GM21528 (cell line): ENCODE results near the gene UTP4.
A peak's percentile ranks its signal among the peaks of the same experiment; 100 is the strongest.

ENCODE experiments used
- ATAC-seq: cut with Tn5 transposase; IDR thresholded peaks from one replicate; pipeline ENCODE4 v1.9.1; 2021; ENCODE audit warnings: mild to moderate bottlenecking, moderate library complexity; ENCODE audit not compliant: unreplicated experiment, low FRiP score

The UTP4 gene

DNA sequence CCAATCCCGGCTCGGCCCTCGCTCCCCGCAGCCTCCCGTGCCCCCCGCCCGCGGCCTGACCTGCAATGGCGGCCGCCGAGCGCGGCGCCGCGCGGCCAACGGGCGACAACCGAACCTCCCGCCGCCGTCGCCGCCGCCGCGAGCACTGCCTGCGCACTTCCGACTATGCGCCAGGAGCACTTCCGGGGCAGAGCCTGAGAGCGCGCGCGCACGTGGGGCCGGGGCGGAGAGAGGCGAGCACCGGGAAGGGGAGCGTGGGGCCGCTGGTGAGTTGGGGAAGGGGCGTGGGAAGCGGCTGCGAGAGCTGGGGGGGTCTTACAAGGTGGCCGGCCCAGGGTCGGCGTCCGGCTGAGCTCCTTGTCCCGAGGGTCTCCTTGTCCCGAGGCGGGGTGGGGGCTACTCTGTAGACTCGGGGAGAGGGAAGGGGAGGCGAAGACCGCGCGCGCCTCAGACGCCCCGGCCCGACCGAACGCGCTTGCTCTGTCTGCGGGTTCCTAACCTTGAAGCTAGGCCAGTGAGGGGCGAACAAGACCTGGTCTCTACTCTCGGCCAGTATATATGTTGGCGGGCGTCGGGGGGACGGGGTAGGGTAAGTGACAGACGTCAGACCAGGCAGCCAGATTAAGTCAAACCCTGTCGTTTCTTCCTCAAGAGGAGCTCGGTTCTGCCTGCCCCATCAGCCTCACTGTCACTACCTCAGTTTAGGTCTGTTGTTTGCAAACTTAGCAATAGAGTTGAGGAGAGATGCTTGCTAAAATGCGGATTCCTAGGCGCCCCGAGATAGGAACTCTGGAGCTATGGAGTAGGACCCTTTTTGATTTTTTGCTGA, at the start of gene UTP4, which contains the start of gene CHTF8:
Gene UTP4 (plus strand): TSS at position 226 of the 829 bp plus-strand sequence. CDS start 811 bp downstream, outside the sequence.
Gene CHTF8 (minus strand): TSS at position 165 of the 829 bp plus-strand sequence. CDS start 11,130 bp downstream, outside the sequence.
- ATAC-seq = peak; percentile 87

- no peak for ATAC-seq
Observed at GRCh38 chr16:69083306-69083941, 49.0 kb upstream of the UTP4 start.

- ATAC-seq = no peak
Observed at GRCh38 chr16:69084289-69084688, 48.2 kb upstream of the UTP4 start.

- no peak for ATAC-seq
Observed at GRCh38 chr16:69085032-69085695, 47.3 kb upstream of the UTP4 start.

DNA sequence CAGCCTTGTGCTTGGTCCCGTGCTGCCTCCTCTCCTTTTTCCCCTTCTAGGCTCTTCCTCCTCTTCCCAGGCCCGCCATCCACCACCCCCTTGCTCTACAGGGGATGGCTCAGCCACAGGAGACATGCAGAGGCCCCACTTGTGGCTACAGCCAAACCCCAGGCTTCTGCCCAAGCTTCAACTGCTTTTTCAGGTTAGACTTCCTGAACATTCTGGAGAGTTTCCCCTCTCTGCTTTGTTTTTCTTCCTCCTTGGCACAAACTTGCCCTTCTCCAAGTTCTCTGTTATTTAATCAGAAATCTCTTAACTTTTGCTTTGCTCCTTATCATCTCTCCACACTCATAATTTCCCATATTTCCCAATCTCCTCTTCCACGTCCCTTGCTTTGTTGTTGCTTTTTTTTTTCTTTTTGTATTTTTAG, 45.3 kb upstream of the UTP4 start:
- no peak for ATAC-seq

GRCh38 chr16:69088684-69089083, 43.8 kb upstream of the UTP4 start:
- ATAC-seq = no peak

GRCh38 chr16:69089091-69089910, 43.1 kb upstream of the UTP4 start:
- no peak for ATAC-seq

DNA sequence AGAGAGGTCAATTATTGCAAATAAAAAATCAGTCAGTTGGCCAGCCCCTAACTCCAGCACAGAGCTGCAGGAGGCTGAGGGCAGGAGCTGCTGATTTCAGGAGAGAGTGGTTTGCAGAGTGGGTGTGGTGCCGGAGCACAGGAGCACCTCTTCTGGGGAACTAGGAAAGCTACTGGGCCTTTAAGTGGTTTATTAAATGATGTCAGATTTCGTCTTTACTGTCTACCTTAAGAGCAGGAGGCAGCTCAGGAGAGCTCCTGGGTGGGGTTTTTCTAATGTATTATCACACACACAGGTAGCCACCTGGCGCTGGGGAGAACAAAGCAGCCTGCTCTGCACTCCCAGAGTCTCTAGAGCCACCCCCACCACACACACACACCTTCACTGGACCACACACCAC, 38.5 kb upstream of the UTP4 start:
- no peak for ATAC-seq

DNA sequence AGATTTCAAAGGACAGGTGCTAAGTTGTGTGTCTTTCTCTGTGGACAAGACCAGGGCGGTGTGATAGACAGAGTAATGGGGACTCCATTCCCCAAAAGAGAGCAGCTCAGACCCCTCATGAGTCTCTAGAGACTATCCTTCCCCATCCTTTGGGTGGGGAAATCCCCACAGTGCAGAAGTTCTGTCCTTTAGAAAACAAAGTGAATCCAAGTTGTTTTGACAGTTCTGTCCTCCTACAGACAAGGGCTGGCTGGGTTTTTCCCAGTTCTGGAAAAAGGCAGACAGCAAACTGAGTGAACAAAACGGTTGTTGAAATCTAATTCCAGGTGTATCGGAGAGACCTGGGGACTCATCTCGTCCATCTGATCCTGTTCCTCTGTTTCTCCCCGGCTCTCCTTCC, 37.9 kb upstream of the UTP4 start:
- no peak for ATAC-seq

DNA sequence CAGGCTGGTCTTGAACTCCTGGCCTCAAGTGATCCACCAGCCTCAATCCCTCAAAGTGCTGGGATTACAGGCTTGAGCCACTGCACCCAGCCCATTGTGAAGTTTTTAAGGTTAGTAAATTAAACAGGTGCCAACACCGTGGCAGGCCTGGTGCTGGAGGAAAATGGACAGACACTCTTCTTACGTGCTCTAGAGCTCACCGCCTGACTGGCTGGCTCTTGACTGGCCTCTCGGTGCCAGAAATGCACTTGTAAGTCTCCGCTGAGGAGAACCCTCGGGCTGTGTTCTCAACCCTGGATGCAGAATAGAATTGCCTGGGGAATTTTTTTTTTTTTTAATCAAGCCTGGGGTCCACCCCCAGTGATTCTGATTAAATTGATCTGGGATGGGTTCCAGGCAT, 37.3 kb upstream of the UTP4 start:
- ATAC-seq = no peak

GRCh38 chr16:69100071-69100691, 32.3 kb upstream of the UTP4 start:
- no peak for ATAC-seq

- no peak for ATAC-seq
Observed at GRCh38 chr16:69105501-69106361, 26.7 kb upstream of the UTP4 start, which contains the start of gene HAS3. TSS of gene HAS3 (plus strand) at chr16:69105653. CDS start at chr16:69109396, 3,743 bp downstream.

DNA sequence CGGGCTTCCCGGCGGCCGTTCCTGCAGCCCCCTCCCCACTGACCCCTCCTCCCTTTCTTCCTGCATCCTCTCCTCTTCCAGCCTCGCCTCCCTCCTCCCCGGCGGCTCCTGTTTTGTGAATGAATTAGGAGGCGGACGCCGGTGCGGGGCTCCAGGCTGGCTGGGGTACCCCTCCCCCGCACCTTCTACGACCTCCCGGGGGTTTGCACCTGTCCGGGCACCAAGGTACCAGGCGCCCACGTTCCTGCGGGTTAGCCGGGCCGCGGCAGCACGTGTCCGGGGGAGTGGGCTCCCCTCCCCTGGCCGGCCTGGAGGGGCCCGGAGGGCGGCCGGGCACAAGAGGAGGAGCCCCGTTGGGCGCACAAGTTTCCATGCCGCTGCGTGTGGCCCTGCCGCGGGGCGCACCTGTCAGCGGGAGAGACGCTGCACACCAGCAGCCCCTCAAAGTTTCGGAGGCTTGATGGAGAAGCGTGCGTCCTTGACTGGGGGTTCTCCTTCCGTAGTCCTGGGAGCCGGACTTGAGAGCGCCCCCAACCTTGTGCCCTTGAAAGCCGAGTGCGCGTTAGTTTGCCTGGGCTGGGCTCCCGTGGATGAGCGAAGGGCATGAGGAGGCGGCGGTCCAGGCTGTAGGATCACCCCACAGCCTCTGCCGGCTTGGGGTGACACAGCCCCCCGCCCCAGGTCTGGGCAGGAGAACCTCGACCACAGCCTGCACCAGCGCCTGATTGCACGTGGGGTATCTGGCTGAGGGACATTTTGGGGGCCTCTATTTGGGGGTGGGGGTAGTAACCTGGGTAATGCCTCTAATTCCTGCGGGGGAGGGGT, 25.7 kb upstream of the UTP4 start:
- ATAC-seq = no peak

DNA sequence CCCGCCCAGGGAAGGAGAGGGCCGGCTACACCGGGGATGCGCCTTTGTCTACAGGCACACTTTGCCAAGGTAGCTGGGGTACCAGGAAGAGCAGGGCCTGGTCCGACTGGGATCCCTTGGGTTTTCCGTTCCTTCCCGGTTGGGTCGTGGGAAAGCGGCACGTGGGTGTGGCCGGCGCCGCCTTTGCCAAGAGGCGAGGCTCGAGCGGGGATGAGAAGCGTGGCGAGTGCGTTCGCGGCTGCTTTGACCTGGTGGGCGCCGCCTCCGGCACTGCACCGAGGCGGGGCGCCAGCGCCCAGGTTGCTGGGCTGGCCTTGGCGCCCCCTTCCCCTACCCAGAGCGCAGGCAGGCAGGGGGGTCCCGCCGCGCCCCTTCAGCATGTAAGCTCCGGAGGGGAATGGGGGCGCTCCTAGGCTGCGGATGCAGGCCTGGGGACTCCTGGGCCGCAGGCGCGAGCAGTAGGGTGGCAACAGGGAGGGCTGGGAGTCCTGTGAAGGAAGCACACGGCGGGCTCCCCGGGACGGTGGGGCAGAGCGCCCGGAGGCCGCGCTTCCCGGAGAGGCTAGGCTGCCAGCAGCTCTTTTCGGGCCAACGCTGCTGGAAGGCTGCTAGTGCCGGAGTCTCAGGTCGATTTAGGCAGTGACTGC, 25.0 kb upstream of the UTP4 start:
- no peak for ATAC-seq

DNA sequence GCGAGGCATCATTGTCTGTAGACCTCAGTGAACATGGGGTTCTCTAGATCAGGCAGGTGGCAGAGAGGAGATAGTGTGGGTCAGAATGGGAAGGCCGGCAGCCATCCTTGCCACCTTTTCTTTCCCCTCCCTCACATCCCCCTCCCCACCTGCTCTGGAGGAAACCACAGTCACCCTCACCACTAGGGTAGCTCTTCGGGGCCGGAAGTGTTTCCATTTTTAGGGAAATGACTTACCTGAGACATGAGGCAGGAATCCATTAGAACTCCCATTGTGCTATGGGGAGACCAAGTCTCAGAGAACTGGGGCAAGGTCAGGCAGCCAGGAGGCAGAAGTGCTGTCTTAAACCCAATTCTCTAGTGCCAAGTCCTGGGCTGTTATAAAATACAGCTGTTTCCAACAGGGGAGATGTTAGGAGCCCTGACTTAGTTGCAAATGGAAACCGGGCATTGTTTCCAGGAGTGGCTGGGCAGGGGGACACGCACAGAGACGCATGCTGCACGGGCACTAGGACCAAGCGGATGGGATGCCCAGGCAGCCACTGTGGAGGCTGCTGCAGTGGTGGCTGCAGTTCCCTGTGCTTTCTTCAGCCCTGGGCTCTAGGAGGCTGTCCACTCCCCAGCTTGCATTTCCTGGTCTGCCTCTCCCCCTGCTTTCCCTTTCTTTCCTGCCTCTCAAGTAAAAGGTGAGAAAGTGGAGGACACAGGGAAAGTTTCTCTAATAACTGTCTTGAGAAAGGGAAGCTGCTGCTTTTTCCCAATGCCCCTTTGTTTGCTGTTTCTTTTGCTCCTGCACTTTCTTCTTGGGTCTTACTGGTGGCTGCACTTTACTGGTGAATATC, 24.2 kb upstream of the UTP4 start:
- ATAC-seq = no peak

DNA sequence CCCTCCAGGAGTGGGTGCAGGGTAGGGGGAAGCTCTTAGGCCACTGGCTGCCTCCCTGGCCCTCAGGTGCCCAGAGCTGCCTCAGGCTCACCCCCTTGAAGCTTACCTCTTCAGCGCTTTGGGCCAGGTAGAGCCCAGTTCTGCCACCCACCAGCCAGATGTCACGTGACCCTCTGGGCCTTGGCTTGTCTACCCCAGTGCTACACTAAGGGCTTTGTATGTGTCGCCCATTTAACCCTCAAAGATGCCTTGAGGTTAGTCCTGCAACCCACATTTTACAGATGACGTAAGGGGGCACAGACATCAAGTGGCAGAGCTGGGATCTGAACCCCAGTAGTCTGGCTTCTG, 23.6 kb upstream of the UTP4 start:
- ATAC-seq = no peak
